ENCODE results near the gene CAPS2.

CAPS2 gene

DNA sequence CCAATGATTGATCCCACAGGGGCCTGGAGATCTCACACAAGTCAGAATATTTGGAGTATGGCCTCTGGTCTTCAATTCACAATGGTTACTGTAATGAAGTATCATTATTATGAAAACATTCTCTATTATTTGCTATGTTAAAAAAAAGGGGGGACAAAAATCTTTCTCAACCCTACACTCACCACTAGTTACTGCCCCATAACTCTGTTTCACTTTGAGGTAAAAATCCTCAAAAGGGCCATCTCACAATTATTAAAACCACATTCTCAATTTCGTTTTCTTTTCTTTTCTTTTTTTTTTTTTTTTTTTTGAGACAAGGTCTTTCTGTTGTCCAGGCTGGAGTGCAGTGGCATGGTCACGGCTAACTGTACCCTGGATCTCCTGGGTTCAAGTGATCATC lies 60.9 kb downstream of the CAPS2 start:
- no peaks in the 10 kb centered on the region for H3K36me3 ChIP-seq
- no peaks in the 10 kb centered on the region for H3K4me1 ChIP-seq
- no peak overlapping the region for H3K9ac ChIP-seq
- H4K20me1 ChIP-seq: no peaks in the 10 kb centered on the region
- no peak overlapping the region for H3K4me2 ChIP-seq
- H3K27ac ChIP-seq: no peak overlapping the region
- no peak for TF ChIP-seq Cebpa-rat (IDR thresholded peaks at IDR 0.05)
- no peaks in the 10 kb centered on the region for H3K27me3 ChIP-seq
- no peak overlapping the region for H3K4me3 ChIP-seq
- no peaks in the 10 kb centered on the region for H3K9me3 ChIP-seq

DNA sequence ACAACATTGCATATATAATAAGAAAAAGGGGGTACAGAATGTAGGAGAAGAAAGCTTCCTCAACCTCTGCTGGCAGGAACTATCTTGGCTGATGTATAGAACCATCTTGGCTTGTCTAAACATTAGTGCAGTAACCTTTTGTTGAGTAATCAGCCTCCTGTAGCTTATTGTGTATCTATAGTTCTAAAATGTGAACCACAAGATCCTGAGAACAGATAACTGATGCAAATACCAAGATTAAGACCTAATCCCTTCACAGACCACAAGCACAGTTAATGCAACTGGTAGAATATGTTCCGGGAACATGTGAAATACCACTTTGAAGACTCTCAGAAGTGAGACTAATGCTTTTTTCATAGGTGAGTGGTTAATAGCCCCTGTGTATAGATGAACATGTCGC lies 69.8 kb downstream of the CAPS2 start:
- H4K20me1 ChIP-seq: no peaks in the 10 kb centered on the region
- H3K27me3 ChIP-seq: no peaks in the 10 kb centered on the region
- no peak overlapping the region for H3K9ac ChIP-seq
- H3K9me3 ChIP-seq: no peaks in the 10 kb centered on the region
- TF ChIP-seq Cebpa-rat (IDR thresholded peaks at IDR 0.05): no peak
- no peak overlapping the region for H3K27ac ChIP-seq
- no peak overlapping the region for H3K4me2 ChIP-seq
- no peaks in the 10 kb centered on the region for H3K36me3 ChIP-seq
- no peaks in the 10 kb centered on the region for H3K4me1 ChIP-seq
- H3K4me3 ChIP-seq: no peak overlapping the region

DNA sequence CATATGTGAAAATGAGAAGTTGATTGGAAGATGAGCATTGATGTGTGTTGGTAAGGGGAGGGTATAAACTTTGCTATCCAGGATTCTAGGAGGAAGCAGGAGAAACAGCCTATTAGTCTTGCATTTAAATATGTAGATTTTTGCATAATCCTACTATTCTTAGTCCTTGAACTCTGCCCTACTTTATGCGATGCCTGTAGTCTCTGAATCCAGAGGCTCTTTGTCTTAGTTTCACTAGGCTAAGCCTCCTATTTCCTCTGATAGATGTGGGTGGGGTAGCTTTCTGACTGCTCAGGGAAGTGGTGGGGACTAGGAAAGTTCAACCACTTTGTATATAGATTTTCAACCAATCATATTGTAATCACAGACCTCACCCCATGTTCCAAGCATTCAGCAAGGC lies 71.0 kb downstream of the CAPS2 start:
- no peak overlapping the region for H3K9ac ChIP-seq
- no peaks in the 10 kb centered on the region for H3K36me3 ChIP-seq
- no peaks in the 10 kb centered on the region for H3K4me1 ChIP-seq
- H3K4me3 ChIP-seq: no peak overlapping the region
- no peak overlapping the region for H3K27ac ChIP-seq
- no peaks in the 10 kb centered on the region for H3K27me3 ChIP-seq
- H3K9me3 ChIP-seq: no peaks in the 10 kb centered on the region
- no peak overlapping the region for H3K4me2 ChIP-seq
- H4K20me1 ChIP-seq: no peaks in the 10 kb centered on the region
- TF ChIP-seq Cebpa-rat (IDR thresholded peaks at IDR 0.05): no peak

DNA sequence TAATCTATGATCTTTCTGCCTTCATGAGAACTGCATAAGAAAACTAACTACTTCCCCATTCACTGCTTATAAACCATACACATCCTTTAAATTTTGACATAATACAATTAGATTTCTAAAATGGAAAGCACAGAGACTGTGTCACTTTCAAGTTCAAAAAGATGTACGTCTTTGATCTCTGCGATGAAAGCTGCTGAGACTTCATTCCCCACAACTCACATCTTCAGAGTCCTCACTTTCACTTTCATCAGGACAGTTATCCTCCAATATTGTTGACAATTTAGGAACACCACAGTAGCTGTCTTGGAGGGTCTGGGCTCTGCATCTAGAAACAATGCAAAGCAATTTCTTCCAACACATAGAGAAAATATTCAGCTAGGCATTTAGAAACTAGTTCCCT lies 72.6 kb downstream of the CAPS2 start:
- Histone ChIP-seq H3K9me3 (no peaks in the 10 kb centered on the region), H3K4me2 (no peak overlapping the region), H3K4me1 (no peaks in the 10 kb centered on the region), H3K4me3 (no peak overlapping the region), H3K36me3 (no peaks in the 10 kb centered on the region), H4K20me1 (no peaks in the 10 kb centered on the region), H3K9ac (no peak overlapping the region), H3K27me3 (no peaks in the 10 kb centered on the region), H3K27ac (no peak overlapping the region)
- TF ChIP-seq Cebpa-rat (IDR thresholded peaks at IDR 0.05): no peak

DNA sequence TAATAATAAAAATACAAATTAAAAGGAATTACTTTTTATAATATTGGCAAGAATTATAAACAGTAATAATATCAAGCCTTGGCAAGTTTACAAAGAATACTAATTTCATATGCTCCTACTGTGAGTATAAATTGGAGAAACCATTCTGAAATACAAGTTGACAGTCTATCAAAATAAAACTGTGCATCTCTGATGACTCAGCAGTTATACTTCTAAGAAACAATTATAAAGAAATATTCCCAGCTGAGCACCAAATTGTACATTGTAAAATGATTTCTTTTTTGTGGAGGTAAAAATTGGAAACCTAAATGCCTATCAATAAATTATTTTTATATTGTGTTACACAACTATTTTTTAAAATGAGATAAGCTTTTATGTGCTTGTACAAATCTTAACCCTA lies 85.0 kb downstream of the CAPS2 start:
- no peak overlapping the region for H3K4me3 ChIP-seq
- no peak overlapping the region for H3K9ac ChIP-seq
- TF ChIP-seq Cebpa-rat (IDR thresholded peaks at IDR 0.05): no peak
- no peaks in the 10 kb centered on the region for H3K9me3 ChIP-seq
- no peaks in the 10 kb centered on the region for H3K27me3 ChIP-seq
- H3K36me3 ChIP-seq: no peaks in the 10 kb centered on the region
- no peaks in the 10 kb centered on the region for H3K4me1 ChIP-seq
- no peak overlapping the region for H3K27ac ChIP-seq
- H4K20me1 ChIP-seq: no peaks in the 10 kb centered on the region
- no peak overlapping the region for H3K4me2 ChIP-seq

DNA sequence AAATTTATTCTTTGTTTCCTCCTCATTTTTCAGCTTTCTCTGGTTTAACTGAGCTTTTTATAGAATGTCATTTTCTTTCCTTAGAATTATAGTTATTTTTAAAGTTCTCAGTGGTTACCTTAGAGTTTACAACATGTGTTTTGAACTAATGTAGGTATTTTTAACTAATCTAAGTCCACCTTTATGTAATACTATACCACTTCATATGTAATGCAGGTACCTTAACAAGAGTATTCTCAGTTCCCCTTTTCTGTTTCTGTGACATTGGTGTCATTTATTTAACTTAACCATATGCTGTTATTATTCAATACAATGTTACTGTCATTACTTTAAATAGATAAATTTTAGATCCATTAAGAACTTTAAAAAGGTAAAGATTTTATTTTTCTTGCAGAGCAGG lies 90.1 kb downstream of the CAPS2 start:
- no peaks in the 10 kb centered on the region for H3K36me3 ChIP-seq
- no peak overlapping the region for H3K4me2 ChIP-seq
- no peak overlapping the region for H3K27ac ChIP-seq
- TF ChIP-seq Cebpa-rat (IDR thresholded peaks at IDR 0.05): no peak
- no peaks in the 10 kb centered on the region for H4K20me1 ChIP-seq
- no peaks in the 10 kb centered on the region for H3K9me3 ChIP-seq
- H3K27me3 ChIP-seq: no peaks in the 10 kb centered on the region
- no peak overlapping the region for H3K9ac ChIP-seq
- no peak overlapping the region for H3K4me3 ChIP-seq
- H3K4me1 ChIP-seq: no peaks in the 10 kb centered on the region

DNA sequence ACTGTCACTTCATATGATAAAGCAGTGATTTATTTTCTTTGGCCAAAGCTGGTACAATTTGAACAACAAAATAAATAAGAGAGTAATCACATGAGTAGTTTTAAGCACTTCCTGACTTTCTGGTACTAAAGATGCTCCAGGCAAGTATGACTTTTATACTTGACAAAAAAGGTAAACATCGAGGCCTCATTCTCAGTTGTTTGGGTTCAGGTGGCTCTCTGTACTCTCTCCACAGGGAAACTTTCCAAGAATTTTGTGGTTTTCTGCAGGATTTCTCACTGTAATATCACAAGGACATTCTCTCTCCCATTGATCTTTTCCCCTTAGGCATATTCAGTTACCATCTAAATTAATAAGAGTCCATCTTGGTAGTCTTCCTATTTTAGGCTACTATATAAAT lies 93.9 kb downstream of the CAPS2 start:
- H3K4me1 ChIP-seq: no peaks in the 10 kb centered on the region
- H3K9me3 ChIP-seq: no peaks in the 10 kb centered on the region
- no peaks in the 10 kb centered on the region for H3K36me3 ChIP-seq
- H3K27ac ChIP-seq: no peak overlapping the region
- H3K4me3 ChIP-seq: no peak overlapping the region
- H3K4me2 ChIP-seq: no peak overlapping the region
- H3K9ac ChIP-seq: no peak overlapping the region
- no peaks in the 10 kb centered on the region for H4K20me1 ChIP-seq
- no peaks in the 10 kb centered on the region for H3K27me3 ChIP-seq
- TF ChIP-seq Cebpa-rat (IDR thresholded peaks at IDR 0.05): no peak

DNA sequence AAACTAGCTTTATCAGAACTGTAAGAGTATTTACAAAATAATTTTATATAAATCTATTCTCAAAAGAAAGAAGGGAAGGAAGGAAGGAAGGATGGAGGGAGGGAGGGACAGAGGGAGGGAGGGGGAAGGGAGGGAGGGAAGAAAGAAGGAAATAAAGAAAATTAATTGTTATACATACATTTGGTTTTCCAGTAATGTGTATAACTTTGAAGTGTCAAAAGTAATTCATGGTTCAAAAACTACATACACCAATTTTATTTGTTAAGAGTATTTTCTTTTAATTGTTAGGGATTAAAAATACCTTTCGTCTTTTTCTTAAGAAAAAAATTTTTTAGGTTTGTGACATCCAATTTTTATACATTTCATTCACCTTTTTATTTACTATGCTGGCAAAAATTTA lies 103.0 kb downstream of the CAPS2 start:
- Histone ChIP-seq H4K20me1 (no peaks in the 10 kb centered on the region), H3K4me2 (no peak overlapping the region), H3K4me1 (no peaks in the 10 kb centered on the region), H3K9me3 (0 out of 2 replicates have a peak, but pooled peaks cover under 1% of the 10 kb centered on the region), H3K27me3 (no peaks in the 10 kb centered on the region), H3K4me3 (no peak overlapping the region), H3K27ac (no peak overlapping the region), H3K9ac (no peak overlapping the region), H3K36me3 (no peaks in the 10 kb centered on the region)
- TF ChIP-seq Cebpa-rat (IDR thresholded peaks at IDR 0.05): no peak
